ENCODE data around the gene AGPAT3.

DNA sequence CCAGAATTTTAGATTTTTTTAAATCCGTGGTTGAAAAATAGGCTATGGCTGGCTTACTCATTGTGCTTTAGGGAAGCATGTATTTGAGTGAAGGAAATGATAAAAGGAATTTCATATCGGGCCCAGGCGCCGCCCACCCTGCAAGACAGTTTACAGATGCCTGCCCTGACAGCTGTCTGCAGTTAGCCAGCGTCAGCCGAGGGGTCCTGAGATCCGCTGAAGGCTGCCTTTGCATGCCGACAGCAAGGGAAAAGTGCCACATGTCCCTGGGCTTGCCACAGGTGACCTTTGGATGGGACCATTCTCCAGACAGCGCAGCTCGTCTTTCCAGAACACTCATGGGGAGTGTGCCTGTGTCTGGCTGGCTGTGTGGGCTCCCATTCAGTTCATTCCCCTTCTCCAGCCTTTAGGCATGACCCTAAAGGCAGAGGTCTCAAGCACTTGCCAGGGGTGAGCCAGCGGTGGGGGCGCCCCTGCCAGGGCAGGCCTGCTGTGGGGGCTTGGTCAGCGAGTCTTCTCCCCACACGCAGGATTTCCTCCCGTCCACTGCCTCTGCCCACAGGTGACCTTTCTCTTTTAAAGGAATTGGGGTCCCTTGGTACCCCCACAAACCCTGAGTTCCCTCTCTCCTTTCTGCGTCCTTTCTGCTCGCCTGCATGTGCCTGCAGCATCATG lies 101.0 kb downstream of the AGPAT3 start:
- no peak for TF ChIP-seq POLR2AphosphoS5 (IDR thresholded peaks at IDR 0.05; ENCODE audit: insufficient read depth, low read depth, low read length)
- TF ChIP-seq, protein P1, sequence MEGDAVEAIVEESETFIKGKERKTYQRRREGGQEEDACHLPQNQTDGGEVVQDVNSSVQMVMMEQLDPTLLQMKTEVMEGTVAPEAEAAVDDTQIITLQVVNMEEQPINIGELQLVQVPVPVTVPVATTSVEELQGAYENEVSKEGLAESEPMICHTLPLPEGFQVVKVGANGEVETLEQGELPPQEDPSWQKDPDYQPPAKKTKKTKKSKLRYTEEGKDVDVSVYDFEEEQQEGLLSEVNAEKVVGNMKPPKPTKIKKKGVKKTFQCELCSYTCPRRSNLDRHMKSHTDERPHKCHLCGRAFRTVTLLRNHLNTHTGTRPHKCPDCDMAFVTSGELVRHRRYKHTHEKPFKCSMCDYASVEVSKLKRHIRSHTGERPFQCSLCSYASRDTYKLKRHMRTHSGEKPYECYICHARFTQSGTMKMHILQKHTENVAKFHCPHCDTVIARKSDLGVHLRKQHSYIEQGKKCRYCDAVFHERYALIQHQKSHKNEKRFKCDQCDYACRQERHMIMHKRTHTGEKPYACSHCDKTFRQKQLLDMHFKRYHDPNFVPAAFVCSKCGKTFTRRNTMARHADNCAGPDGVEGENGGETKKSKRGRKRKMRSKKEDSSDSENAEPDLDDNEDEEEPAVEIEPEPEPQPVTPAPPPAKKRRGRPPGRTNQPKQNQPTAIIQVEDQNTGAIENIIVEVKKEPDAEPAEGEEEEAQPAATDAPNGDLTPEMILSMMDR (IDR thresholded peaks at IDR 0.05; ENCODE audit: extremely low read depth in 1 of 2, insufficient read depth in 1 of 2, low read depth in 1 of 2, low read length in 2 of 2): no peak
- no peak for TF ChIP-seq MYC (IDR thresholded peaks at IDR 0.05; ENCODE audit: low read depth, low read length)
- no peak for TF ChIP-seq JUN (IDR thresholded peaks at IDR 0.05; ENCODE audit: borderline replicate concordance, insufficient read depth, insufficient read length, low read depth)
- no peak for TF ChIP-seq POLR2A (IDR thresholded peaks at IDR 0.05; ENCODE audit: low read depth, low read length)
- TF ChIP-seq MAX (IDR thresholded peaks at IDR 0.05; ENCODE audit: insufficient read depth, insufficient read length): no peak
- TF ChIP-seq FOS (IDR thresholded peaks at IDR 0.05; ENCODE audit: borderline replicate concordance, insufficient read depth, low read length): no peak
- TF ChIP-seq GATA2 (IDR thresholded peaks at IDR 0.05; ENCODE audit: insufficient read depth, insufficient read length, low read depth, low read length): no peak
